ENCODE measurements around the gene EXOSC2.

The EXOSC2 gene

DNA sequence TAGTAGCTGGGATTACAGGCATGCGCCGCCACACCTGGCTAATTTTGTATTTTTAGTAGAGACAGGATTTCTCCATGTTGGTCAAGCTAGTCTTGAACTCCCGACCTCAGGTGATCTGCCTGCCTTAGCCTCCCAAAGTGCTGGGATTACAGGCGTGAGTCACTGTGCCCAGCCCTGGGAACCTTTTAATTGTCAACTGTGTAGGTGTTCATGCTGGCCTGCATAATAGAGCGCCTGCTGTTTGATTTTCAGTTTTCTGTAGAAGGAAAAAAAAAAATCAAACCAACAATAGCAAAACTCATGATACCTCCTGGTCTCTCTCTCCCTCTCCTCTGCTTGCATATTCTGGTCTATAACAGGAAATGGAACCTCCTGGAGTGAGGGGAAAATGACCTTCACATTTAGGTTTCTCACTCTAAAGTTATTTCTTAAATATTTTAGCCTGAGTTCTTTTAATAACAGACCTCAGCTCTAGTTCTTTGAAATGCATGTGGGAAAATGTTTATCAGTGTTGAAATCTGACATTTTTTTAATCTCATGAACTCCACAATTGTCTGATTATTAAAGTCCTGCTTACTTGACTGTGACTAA is 51.7 kb downstream of the EXOSC2 start:
- no peak overlapping the region for H3K9ac ChIP-seq (ENCODE audit: insufficient read length, low read depth)
- no peaks in the 10 kb centered on the region for H3K9me3 ChIP-seq (ENCODE audit: insufficient read depth, low read length)
- no peak for TF ChIP-seq SUZ12 (IDR thresholded peaks at IDR 0.05; ENCODE audit: extremely low read depth, insufficient read depth, insufficient read length)
- TF ChIP-seq YY1 (IDR thresholded peaks at IDR 0.05; ENCODE audit: insufficient read depth, insufficient read length), result no peak
- TF ChIP-seq ZNF274 (IDR thresholded peaks at IDR 0.05; ENCODE audit: low read depth, low read length), result no peak
- H3K4me1 ChIP-seq (ENCODE audit: insufficient read depth, insufficient read length), result no peaks in the 10 kb centered on the region
- H3K36me3 ChIP-seq (ENCODE audit: insufficient read depth, insufficient read length, low read length), result no peaks in the 10 kb centered on the region
- no peaks in the 10 kb centered on the region for H3K27me3 ChIP-seq (ENCODE audit: insufficient read depth, insufficient read length)
- no peak for DNase-seq (ENCODE audit: low read depth, low spot score)
- H3K4me3 ChIP-seq (ENCODE audit: insufficient read length, low read depth), result no peak overlapping the region

DNA sequence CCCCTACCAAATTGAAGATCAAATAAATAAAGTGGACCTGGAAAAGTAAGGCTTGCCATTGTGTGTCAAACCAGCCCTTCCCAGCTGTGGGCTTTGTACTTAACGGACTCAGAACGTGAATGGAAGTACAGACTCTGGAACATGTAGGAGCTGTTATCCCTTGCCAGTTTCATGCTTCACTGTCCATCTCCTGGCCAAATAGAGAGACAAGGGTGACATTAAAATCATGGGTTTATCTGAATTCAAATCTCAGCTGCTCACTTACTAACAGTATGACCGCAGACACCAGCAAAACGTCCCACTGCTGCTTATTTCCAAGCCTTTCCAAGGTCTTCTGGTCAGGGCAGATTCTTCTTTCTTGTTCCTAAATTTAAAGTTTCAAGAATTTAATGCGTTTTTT is 52.2 kb downstream of the EXOSC2 start:
- no peaks in the 10 kb centered on the region for H3K36me3 ChIP-seq (ENCODE audit: insufficient read depth, insufficient read length, low read length)
- no peak for DNase-seq (ENCODE audit: low read depth, low spot score)
- no peak overlapping the region for H3K9ac ChIP-seq (ENCODE audit: insufficient read length, low read depth)
- H3K27me3 ChIP-seq (ENCODE audit: insufficient read depth, insufficient read length), result no peaks in the 10 kb centered on the region
- H3K9me3 ChIP-seq (ENCODE audit: insufficient read depth, low read length), result no peaks in the 10 kb centered on the region
- H3K4me3 ChIP-seq (ENCODE audit: insufficient read length, low read depth), result no peak overlapping the region
- no peak for TF ChIP-seq ZNF274 (IDR thresholded peaks at IDR 0.05; ENCODE audit: low read depth, low read length)
- no peak for TF ChIP-seq YY1 (IDR thresholded peaks at IDR 0.05; ENCODE audit: insufficient read depth, insufficient read length)
- no peak for TF ChIP-seq SUZ12 (IDR thresholded peaks at IDR 0.05; ENCODE audit: extremely low read depth, insufficient read depth, insufficient read length)
- H3K4me1 ChIP-seq (ENCODE audit: insufficient read depth, insufficient read length), result no peaks in the 10 kb centered on the region

DNA sequence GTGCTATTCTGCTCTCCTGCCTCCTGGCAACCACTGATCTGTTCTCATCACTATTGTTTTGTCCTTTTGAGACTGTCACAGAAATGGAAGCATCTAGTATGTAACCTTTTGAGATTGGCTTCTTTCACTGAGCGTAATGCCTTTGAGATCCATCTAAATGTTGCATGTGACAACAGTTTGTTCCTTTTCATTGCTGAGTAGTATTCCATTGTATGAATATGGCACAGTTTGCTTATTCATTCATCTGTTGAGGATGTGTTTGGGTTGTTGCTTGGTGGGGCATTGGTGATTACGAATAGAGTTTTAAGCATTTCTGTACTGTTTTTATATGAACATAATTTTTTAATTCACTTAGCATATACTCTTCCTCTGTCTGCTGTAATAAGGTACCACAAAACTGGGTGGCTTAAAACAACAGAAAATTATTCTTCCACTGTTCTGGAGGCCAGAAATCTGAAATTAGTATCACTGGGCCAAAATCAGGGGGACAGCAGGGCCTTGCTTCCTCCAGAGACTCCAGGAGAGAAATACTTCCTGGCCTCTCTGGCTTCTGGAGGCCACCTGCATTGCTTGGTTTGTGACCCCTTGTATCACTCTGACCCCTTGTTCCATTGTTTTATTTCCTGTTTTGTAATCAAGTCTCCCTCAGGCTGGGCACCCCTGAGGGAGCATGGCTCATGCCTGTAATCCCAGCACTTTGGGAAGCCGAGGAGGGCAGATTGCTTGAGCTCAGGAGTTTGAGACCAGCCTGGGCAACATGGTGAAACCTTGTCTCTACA is 53.0 kb downstream of the EXOSC2 start:
- Histone ChIP-seq H3K9me3 (ENCODE audit: insufficient read depth, low read length) (no peaks in the 10 kb centered on the region), H3K36me3 (ENCODE audit: insufficient read depth, insufficient read length, low read length) (no peaks in the 10 kb centered on the region), H3K4me1 (ENCODE audit: insufficient read depth, insufficient read length) (no peaks in the 10 kb centered on the region), H3K9ac (ENCODE audit: insufficient read length, low read depth) (no peak overlapping the region), H3K4me3 (ENCODE audit: insufficient read length, low read depth) (no peak overlapping the region), H3K27me3 (ENCODE audit: insufficient read depth, insufficient read length) (no peaks in the 10 kb centered on the region)
- TF ChIP-seq SUZ12 (IDR thresholded peaks at IDR 0.05; ENCODE audit: extremely low read depth, insufficient read depth, insufficient read length) (no peak), ZNF274 (IDR thresholded peaks at IDR 0.05; ENCODE audit: low read depth, low read length) (no peak), YY1 (IDR thresholded peaks at IDR 0.05; ENCODE audit: insufficient read depth, insufficient read length) (no peak)
- no peak for DNase-seq (ENCODE audit: low read depth, low spot score)

DNA sequence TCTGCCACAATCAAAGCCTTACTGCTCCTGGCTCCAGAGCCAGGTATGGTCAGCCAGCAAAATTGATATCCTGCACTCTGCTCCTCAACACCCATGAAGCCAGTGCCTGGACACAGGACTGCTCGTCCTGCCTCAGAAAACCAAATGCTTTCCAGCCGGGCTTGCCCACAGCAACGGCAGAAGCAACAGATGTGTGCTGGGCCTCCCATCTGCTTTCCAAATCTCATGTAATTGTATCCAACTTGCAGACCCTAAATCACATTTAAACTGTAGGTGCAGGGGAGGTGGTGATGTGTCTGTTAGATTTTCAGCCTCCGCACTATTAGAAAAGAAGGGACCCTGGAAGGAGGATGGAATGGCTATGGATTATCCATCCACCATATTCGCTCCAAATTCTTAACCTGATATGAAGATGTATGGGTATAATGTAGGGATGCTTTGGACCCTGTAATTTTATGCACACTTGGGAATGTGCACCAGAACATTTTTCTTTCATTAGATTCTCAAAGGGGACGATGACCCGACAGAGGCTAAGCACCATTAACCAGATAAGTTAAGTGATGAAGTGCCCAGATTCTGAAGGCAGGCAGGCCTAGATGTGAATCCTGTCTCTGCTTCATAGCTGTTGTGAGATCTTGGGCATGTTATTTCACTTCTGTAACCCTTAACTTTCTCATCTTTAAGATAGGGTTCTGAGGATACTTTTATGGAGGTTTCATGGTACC is 58.2 kb downstream of the EXOSC2 start:
- no peak for DNase-seq (ENCODE audit: low read depth, low spot score)
- H3K4me1 ChIP-seq (ENCODE audit: insufficient read depth, insufficient read length), result no peaks in the 10 kb centered on the region
- TF ChIP-seq YY1 (IDR thresholded peaks at IDR 0.05; ENCODE audit: insufficient read depth, insufficient read length) (no peak), ZNF274 (IDR thresholded peaks at IDR 0.05; ENCODE audit: low read depth, low read length) (no peak), SUZ12 (IDR thresholded peaks at IDR 0.05; ENCODE audit: extremely low read depth, insufficient read depth, insufficient read length) (no peak)
- no peaks in the 10 kb centered on the region for H3K27me3 ChIP-seq (ENCODE audit: insufficient read depth, insufficient read length)
- H3K36me3 ChIP-seq (ENCODE audit: insufficient read depth, insufficient read length, low read length), result no peaks in the 10 kb centered on the region
- H3K9ac ChIP-seq (ENCODE audit: insufficient read length, low read depth), result no peak overlapping the region
- H3K9me3 ChIP-seq (ENCODE audit: insufficient read depth, low read length), result no peaks in the 10 kb centered on the region
- H3K4me3 ChIP-seq (ENCODE audit: insufficient read length, low read depth), result no peak overlapping the region

Data from NT2/D1 (cell line).